ENCODE data around the gene PABPN1L.
A peak's percentile ranks its signal among the peaks of the same experiment; 100 is the strongest.
"Not testable (repeated sequence)": the region's sequence is repeated elsewhere in the genome, so short reads cannot be mapped to it uniquely, and the experiment has no call there.

PABPN1L gene

DNA sequence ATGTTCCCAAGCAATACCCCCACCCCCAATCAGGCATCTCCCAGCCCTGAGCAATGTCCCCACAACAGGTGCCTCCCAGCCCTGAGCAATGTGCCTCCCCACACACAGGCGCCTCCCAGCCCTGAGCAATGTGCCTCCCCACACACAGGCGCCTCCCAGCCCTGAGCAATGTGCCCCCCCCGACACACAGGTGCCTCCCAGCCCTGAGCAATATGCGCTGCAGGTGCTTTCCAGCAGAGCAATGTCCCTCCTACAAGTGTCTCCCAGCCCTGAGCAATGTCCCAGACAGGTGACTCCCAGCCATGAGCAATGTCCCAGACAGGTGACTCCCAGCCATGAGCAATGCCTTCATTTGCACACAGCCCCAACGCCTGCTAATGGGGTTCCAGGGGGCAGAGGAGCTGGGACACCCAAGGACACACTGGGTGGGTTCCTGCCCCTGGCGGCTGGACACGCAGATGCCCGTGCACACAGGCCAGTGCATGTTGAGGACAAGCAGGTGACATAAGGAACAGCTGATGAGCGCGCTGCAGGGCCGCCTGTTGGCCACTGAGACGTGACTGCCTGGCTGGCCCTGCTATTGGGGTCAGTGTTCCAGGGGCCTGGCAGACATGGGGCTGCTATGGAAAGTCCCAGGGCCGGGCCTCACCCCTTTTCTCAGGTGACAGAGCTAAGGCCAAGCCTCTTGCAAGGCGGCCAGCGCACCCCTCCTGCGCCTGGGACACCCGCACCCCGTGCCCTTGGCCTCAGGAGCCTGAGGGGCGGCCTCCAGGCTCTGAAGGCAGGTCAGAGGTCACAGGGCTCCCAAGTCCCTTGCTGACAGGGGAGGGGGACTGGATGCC is 26.9 kb upstream of the PABPN1L start:
- DNase-seq (ENCODE audit: low spot score) (no peak), ATAC-seq (ENCODE audit: low read depth) (0 out of 3 replicates have a peak, but pooled peaks have one; percentile 15)
- Histone ChIP-seq H3K9me3 (ENCODE audit: severe bottlenecking) (no peaks in the 10 kb centered on the region), H3K27me3 (ENCODE audit: insufficient read depth, poor library complexity, severe bottlenecking) (no peaks in the 10 kb centered on the region), H3K27ac (ENCODE audit: poor library complexity, severe bottlenecking) (no peak overlapping the region), H3K4me3 (ENCODE audit: severe bottlenecking) (no peak overlapping the region), H3K4me1 (ENCODE audit: insufficient read depth, poor library complexity, severe bottlenecking) (no peaks in the 10 kb centered on the region), H3K36me3 (ENCODE audit: low read depth) (no peaks in the 10 kb centered on the region)
- TF ChIP-seq, protein P1, sequence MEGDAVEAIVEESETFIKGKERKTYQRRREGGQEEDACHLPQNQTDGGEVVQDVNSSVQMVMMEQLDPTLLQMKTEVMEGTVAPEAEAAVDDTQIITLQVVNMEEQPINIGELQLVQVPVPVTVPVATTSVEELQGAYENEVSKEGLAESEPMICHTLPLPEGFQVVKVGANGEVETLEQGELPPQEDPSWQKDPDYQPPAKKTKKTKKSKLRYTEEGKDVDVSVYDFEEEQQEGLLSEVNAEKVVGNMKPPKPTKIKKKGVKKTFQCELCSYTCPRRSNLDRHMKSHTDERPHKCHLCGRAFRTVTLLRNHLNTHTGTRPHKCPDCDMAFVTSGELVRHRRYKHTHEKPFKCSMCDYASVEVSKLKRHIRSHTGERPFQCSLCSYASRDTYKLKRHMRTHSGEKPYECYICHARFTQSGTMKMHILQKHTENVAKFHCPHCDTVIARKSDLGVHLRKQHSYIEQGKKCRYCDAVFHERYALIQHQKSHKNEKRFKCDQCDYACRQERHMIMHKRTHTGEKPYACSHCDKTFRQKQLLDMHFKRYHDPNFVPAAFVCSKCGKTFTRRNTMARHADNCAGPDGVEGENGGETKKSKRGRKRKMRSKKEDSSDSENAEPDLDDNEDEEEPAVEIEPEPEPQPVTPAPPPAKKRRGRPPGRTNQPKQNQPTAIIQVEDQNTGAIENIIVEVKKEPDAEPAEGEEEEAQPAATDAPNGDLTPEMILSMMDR (IDR thresholded peaks at IDR 0.05; ENCODE audit: poor library complexity, severe bottlenecking): no peak

DNA sequence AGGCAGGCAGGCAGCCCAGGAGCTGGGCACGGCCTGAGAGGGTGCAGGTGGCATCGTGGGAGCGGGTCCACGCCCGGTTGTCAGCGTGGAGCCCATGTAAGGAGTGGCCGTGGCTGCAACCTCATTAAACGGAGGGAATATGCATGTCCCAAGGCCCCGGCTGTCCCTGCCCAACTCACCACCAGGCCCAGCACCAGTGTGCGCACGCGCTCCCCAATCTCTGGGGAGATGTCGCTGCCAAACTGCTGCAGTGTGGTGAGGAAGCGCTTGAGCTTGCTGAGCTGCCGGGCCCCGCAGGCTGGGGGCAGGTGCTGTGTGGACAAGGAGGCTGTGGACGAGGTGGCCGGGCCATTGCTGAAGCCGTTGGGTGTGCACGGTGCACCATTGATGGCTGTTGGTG is 25.6 kb upstream of the PABPN1L start:
- H3K27me3 ChIP-seq (ENCODE audit: insufficient read depth, poor library complexity, severe bottlenecking): no peaks in the 10 kb centered on the region
- H3K9me3 ChIP-seq (ENCODE audit: severe bottlenecking): no peaks in the 10 kb centered on the region
- TF ChIP-seq, protein P1 (IDR thresholded peaks at IDR 0.05; ENCODE audit: poor library complexity, severe bottlenecking): no peak

DNA sequence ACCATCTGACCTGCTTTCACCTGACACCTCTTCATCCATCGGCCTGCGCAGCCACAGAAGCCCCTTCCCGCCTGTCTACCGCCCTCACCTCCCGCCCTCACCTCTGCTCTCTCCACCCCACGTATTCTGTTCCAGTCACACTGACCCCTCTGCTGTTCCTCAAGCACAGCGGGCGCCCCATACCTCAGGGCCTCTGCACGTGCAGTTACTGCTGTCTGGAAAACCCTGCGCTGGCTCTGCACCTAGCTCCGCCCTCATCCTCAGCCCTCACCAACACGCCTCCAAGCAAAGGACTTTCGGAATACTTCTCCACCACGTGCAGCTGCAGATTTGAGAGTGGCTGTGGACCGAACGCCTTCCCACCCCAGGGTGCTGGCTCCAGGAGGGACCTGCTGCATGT is 24.6 kb upstream of the PABPN1L start:
- DNase-seq (ENCODE audit: low spot score) (no peak), ATAC-seq (ENCODE audit: low read depth) (no peak)
- no peak overlapping the region for H3K27ac ChIP-seq (ENCODE audit: poor library complexity, severe bottlenecking)
- H3K4me1 ChIP-seq (ENCODE audit: insufficient read depth, poor library complexity, severe bottlenecking): no peaks in the 10 kb centered on the region
- H3K27me3 ChIP-seq (ENCODE audit: insufficient read depth, poor library complexity, severe bottlenecking): no peaks in the 10 kb centered on the region
- H3K36me3 ChIP-seq (ENCODE audit: low read depth): no peaks in the 10 kb centered on the region
- H3K4me3 ChIP-seq (ENCODE audit: severe bottlenecking): no peak overlapping the region
- no peaks in the 10 kb centered on the region for H3K9me3 ChIP-seq (ENCODE audit: severe bottlenecking)
- TF ChIP-seq, protein P1 (IDR thresholded peaks at IDR 0.05; ENCODE audit: poor library complexity, severe bottlenecking): no peak

More for the DNA sequence above, 25.6 kb upstream of the PABPN1L start:
- Histone ChIP-seq H3K4me3 (ENCODE audit: severe bottlenecking) (no peak overlapping the region), H3K4me1 (ENCODE audit: insufficient read depth, poor library complexity, severe bottlenecking) (no peaks in the 10 kb centered on the region), H3K36me3 (ENCODE audit: low read depth) (no peaks in the 10 kb centered on the region), H3K27ac (ENCODE audit: poor library complexity, severe bottlenecking) (no peak overlapping the region)
- DNase-seq (ENCODE audit: low spot score) (no peak), ATAC-seq (ENCODE audit: low read depth) (no peak)

DNA sequence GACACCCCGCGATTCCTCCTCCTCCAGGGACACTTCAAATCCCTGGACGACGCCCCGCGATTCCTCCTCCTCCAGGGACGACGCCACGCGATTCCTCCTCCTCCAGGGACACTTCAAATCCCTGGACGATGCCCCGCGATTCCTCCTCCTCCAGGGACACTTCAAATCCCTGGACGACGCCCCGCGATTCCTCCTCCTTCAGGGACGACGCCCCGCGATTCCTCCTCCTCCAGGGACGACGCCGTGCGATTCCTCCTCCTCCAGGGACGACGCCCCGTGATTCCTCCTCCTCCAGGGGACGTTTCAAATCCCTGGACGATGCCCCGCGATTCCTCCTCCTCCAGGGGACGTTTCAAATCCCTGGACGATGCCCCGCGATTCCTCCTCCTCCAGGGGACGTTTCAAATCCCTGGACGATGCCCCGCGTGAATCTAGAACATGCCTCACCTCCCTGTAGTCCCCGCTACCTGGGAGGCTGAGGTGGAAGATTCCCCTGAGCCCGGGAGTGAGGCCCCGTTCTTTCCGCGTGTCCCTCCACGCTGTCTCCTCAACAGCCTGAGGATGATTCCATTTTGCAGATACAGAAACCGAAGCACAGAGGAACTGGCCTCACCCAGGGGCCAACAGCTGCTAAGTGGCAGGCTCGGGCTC is 23.4 kb upstream of the PABPN1L start:
- H3K4me3 ChIP-seq (ENCODE audit: severe bottlenecking); H3K36me3 ChIP-seq (ENCODE audit: low read depth); ATAC-seq (ENCODE audit: low read depth); H3K9me3 ChIP-seq (ENCODE audit: severe bottlenecking); H3K27ac ChIP-seq (ENCODE audit: poor library complexity, severe bottlenecking); H3K27me3 ChIP-seq (ENCODE audit: insufficient read depth, poor library complexity, severe bottlenecking); H3K4me1 ChIP-seq (ENCODE audit: insufficient read depth, poor library complexity, severe bottlenecking); DNase-seq (ENCODE audit: low spot score): not testable (repeated sequence)

DNA sequence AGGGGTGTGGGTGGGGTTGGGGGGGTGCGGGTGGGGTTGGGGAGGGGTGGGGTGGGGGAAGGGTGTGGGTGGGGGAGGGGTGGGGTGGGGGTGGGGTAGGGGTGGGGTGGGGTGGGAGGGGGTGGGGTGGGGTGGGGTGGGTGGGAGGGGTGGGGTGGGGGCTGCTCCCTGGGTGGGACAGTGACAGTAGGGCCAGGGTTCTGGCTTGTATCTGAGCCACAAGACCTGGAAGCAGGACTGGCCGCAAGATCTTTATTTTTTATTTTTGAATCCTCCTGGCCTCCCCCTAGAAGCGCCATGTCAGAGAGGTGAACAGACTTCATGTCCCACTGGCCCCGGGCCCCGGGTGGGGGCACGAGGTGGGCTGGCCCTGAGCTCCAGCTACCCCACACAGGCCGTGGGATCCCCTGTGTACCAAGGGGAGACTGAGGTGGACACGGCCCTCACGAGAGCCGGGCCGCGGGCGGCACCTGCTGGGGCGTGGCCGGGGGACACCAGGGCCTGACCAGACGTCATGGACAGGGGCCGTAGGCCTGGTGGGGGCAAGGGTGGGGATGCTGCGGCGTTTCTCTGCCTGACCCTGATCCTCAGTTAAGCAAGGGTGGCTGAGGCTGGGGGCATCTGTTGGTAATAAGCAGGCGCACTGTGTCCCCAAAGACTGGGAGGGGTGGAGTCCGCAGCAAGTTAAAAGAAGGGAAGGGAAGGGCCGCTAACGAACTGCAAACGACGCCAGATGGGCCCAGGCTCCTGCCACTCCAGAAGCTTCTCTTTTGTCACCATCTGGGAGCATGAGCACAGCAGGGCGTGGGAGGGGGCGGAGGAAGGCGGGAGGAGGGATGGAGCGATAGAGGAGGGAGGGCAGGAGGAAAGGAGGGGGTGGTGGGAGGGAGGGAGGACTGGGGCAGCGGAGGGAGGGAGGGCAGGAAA is 22.3 kb upstream of the PABPN1L start:
- Histone ChIP-seq H3K4me1 (ENCODE audit: insufficient read depth, poor library complexity, severe bottlenecking) (no peaks in the 10 kb centered on the region), H3K36me3 (ENCODE audit: low read depth) (no peaks in the 10 kb centered on the region), H3K27ac (ENCODE audit: poor library complexity, severe bottlenecking) (no peak overlapping the region), H3K9me3 (ENCODE audit: severe bottlenecking) (no peaks in the 10 kb centered on the region), H3K4me3 (ENCODE audit: severe bottlenecking) (no peak overlapping the region), H3K27me3 (ENCODE audit: insufficient read depth, poor library complexity, severe bottlenecking) (no peaks in the 10 kb centered on the region)
- TF ChIP-seq, protein P1 (IDR thresholded peaks at IDR 0.05; ENCODE audit: poor library complexity, severe bottlenecking): no peak
- DNase-seq (ENCODE audit: low spot score) (no peak), ATAC-seq (ENCODE audit: low read depth) (no peak)
